Cardiac muscle cell (in vitro differentiated cells and primary cell): ENCODE results near the gene TGFB1. TPM values are rescaled to one million over a fixed set of nuclear protein-coding genes. Genes with fewer than 3 reads are reported as not detected.
A peak's percentile ranks its signal among the peaks of the same experiment; 100 is the strongest.

Experiments used
- DNase-seq, 2 donors: peaks; one replicate each; pipeline versions ENCODE4 v3.0.0 to v3.0.0-alpha.2; 2010 to 2017; ENCODE audit warnings: low read depth in 1 of 2, low spot score in 1 of 2
- H3K27ac ChIP-seq: fragments of 200-600 bp; sonication (generic); 2 replicates; pipeline ENCODE4 v1.5.1; 2016
- H3K27me3 ChIP-seq: fragments of 200-600 bp; sonication (generic); 2 replicates; pipeline ENCODE4 v1.6.0; 2016; ENCODE audit warnings: control low read depth
- H3K36me3 ChIP-seq: fragments of 200-600 bp; sonication (generic); 2 replicates; pipeline ENCODE4 v1.5.1; 2016; ENCODE audit warnings: control low read depth
- H3K4me1 ChIP-seq: fragments of 200-600 bp; sonication (generic); 2 replicates; pipeline ENCODE4 v1.8.1; 2017; ENCODE audit warnings: low read depth, mild to moderate bottlenecking, mixed run types
- H3K4me3 ChIP-seq: fragments of 200-600 bp; sonication (generic); 2 replicates; pipeline ENCODE4 v1.5.1; 2016; ENCODE audit warnings: mild to moderate bottlenecking
- H3K9me3 ChIP-seq: fragments of 200-600 bp; sonication (generic); 2 replicates; pipeline ENCODE4 v1.5.1; 2017; ENCODE audit warnings: low read depth, mild to moderate bottlenecking, control low read depth
- CTCF ChIP-seq: IDR thresholded peaks from 2 replicates; pipeline ENCODE4 v1.5.1; 2012; ENCODE audit warnings: low read depth, mild to moderate bottlenecking, low read length
- polyA plus RNA-seq: library from polyadenylated mRNA; unstranded; fragments of >200 nt; fragmentation: Nextera tagmentation; extraction: Ambion mirVana; gene quantifications from 2 replicates; pipeline ENCODE4 v1.2.1, GENCODE V29; 2016
- total RNA-seq: library from RNA; depleted of rRNA; stranded (reverse); fragments of >200 nt; gene quantifications from 2 replicates; pipeline ENCODE4 v1.2.3, GENCODE V29; 2016

TGFB1 gene
- total and polyA plus RNA-seq, 2 experiments from 2014 or later = 32.6 to 34.8 TPM

GRCh38 chr19:41318696-41319499, 34.8 kb downstream of the TGFB1 start:
- Histone ChIP-seq H3K27ac (no peak overlapping the region), H3K4me1 (peaks cover 14% of the 10 kb centered on the region), H3K4me3 (no peak overlapping the region), H3K27me3 (no peaks in the 10 kb centered on the region), H3K36me3 (peaks cover 19% of the 10 kb centered on the region), H3K9me3 (no peaks in the 10 kb centered on the region)
- DNase-seq = no peak
- no peak for TF ChIP-seq CTCF

GRCh38 chr19:41316306-41316920, 37.3 kb downstream of the TGFB1 start:
- TF ChIP-seq CTCF = no peak
- Histone ChIP-seq H3K27ac (no peak overlapping the region), H3K36me3 (peaks cover 23% of the 10 kb centered on the region), H3K9me3 (no peaks in the 10 kb centered on the region), H3K27me3 (no peaks in the 10 kb centered on the region), H3K4me3 (no peak overlapping the region), H3K4me1 (no peaks in the 10 kb centered on the region)
- DNase-seq = no peak

GRCh38 chr19:41311613-41312012, 42.1 kb downstream of the TGFB1 start:
- Histone ChIP-seq H3K9me3 (no peaks in the 10 kb centered on the region), H3K36me3 (peaks cover 22% of the 10 kb centered on the region), H3K4me3 (no peak overlapping the region), H3K27me3 (no peaks in the 10 kb centered on the region), H3K27ac (peak overlapping the region; percentile 99), H3K4me1 (peaks cover 9% of the 10 kb centered on the region)
- TF ChIP-seq CTCF = no peak
- DNase-seq = no peak

- Histone ChIP-seq H3K9me3 (no peaks in the 10 kb centered on the region), H3K36me3 (peaks cover 22% of the 10 kb centered on the region), H3K27ac (peak overlapping the region; percentile 99), H3K27me3 (no peaks in the 10 kb centered on the region), H3K4me3 (peak overlapping the region; percentile 92), H3K4me1 (peaks cover 9% of the 10 kb centered on the region)
- DNase-seq = no peak
- TF ChIP-seq CTCF = no peak
Measured at GRCh38 chr19:41311072-41311471, 42.6 kb downstream of the TGFB1 start.

GRCh38 chr19:41310033-41310831, 43.5 kb downstream of the TGFB1 start, which contains the start of gene CCDC97:
TSS of gene CCDC97 (plus strand) at chr19:41310172. CDS start at chr19:41310311, 139 bp downstream.
- no peak for TF ChIP-seq CTCF
- no peaks in the 10 kb centered on the region for H3K27me3 ChIP-seq
- H3K27ac ChIP-seq = peak within 1 kb of the TSS; percentile 99
- H3K4me3 ChIP-seq = peak within 1 kb of the TSS; percentile 92
- H3K4me1 ChIP-seq = peaks cover 9% of the 10 kb centered on the region
- DNase-seq = peak; percentile 89 to 90
- peaks cover 30% of the 10 kb centered on the region for H3K36me3 ChIP-seq
- H3K9me3 ChIP-seq = no peaks in the 10 kb centered on the region
